ENCODE data around the gene TRIM52. TPM values are rescaled to one million over a fixed set of nuclear protein-coding genes. Genes with fewer than 3 reads are reported as not detected.

The TRIM52 gene
- total RNA-seq, 1 experiment from 2014 or later = 9.3 TPM

GRCh38 chr5:181224390-181225229 is 36.3 kb downstream of the TRIM52 start:
- peak overlapping the region; percentile 96 for H3K27ac ChIP-seq (ENCODE audit: low read length)
- peak overlapping the region; percentile 77 to 83 for H3K4me3 ChIP-seq (ENCODE audit: low read depth in 2 of 2, low read length in 2 of 2)
- no peaks in the 10 kb centered on the region for H3K27me3 ChIP-seq (ENCODE audit: control insufficient read depth, insufficient read depth, low read length)
- H3K4me1 ChIP-seq (ENCODE audit: control insufficient read depth, insufficient read depth, low read length) = peaks cover 21% of the 10 kb centered on the region
- no peaks in the 10 kb centered on the region for H3K9me3 ChIP-seq (ENCODE audit: control insufficient read depth, insufficient read depth, low read depth, low read length)
- ChIA-PET CTCF (no interaction called here), POLR2A (no interaction called here)
- BruUV-seq (replicated peaks) = no TSS peak
- intact Hi-C loops (cut with micrococcal nuclease; ENCODE audit: unreplicated experiment) (no loop called here), in situ Hi-C loops (cut with HindIII; ENCODE audit: low pct_unique_long_range_greater_than_20kb, low sequenced_read_pairs) (no loop called here)
- DNase-seq (ENCODE audit: low read depth, low spot score) = no peak
- no peak for TF ChIP-seq SIN3A (IDR thresholded peaks at IDR 0.05; ENCODE audit: borderline replicate concordance, insufficient read depth, low read depth, low read length)
- no peak for TF ChIP-seq CTCF (IDR thresholded peaks at IDR 0.05)
- TF ChIP-seq, protein P1, sequence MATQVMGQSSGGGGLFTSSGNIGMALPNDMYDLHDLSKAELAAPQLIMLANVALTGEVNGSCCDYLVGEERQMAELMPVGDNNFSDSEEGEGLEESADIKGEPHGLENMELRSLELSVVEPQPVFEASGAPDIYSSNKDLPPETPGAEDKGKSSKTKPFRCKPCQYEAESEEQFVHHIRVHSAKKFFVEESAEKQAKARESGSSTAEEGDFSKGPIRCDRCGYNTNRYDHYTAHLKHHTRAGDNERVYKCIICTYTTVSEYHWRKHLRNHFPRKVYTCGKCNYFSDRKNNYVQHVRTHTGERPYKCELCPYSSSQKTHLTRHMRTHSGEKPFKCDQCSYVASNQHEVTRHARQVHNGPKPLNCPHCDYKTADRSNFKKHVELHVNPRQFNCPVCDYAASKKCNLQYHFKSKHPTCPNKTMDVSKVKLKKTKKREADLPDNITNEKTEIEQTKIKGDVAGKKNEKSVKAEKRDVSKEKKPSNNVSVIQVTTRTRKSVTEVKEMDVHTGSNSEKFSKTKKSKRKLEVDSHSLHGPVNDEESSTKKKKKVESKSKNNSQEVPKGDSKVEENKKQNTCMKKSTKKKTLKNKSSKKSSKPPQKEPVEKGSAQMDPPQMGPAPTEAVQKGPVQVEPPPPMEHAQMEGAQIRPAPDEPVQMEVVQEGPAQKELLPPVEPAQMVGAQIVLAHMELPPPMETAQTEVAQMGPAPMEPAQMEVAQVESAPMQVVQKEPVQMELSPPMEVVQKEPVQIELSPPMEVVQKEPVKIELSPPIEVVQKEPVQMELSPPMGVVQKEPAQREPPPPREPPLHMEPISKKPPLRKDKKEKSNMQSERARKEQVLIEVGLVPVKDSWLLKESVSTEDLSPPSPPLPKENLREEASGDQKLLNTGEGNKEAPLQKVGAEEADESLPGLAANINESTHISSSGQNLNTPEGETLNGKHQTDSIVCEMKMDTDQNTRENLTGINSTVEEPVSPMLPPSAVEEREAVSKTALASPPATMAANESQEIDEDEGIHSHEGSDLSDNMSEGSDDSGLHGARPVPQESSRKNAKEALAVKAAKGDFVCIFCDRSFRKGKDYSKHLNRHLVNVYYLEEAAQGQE (IDR thresholded peaks at IDR 0.05; ENCODE audit: insufficient read depth in 1 of 2, low read depth in 2 of 2, low read length in 1 of 2) = no peak
- TF ChIP-seq POLR2AphosphoS5 (IDR thresholded peaks at IDR 0.05; ENCODE audit: low read depth, low read length) = no peak
- TF ChIP-seq TCF7L2 (IDR thresholded peaks at IDR 0.05; ENCODE audit: low read depth, low read length) = no peak
- ATAC-seq = no peak
- no peaks in the 10 kb centered on the region; the same call in 1 of the 2 replicates for H3K36me3 ChIP-seq (ENCODE audit: control insufficient read depth, insufficient read depth, low read length)

DNA sequence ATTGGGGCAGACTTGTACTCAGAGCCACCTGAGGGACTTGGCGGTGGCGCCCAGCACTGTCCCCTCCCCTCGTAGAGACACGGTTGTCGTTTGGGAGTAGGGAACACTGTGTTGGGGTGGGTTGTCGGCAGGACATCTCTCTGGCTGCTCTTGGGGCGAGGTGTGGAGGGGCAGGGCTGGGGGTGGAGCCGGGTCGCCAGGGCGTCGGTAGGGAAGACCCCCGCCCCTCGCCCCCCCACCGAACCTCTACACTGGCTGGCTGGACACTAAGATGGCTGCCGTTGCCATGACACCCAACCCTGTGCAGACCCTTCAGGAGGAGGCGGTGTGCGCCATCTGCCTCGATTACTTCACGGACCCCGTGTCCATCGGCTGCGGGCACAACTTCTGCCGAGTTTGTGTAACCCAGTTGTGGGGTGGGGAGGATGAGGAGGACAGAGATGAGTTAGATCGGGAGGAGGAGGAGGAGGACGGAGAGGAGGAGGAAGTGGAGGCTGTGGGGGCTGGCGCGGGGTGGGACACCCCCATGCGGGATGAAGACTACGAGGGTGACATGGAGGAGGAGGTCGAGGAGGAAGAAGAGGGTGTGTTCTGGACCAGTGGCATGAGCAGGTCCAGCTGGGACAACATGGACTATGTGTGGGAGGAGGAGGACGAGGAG is 37.1 kb downstream of the TRIM52 start:
- Histone ChIP-seq H3K27ac (ENCODE audit: low read length) (peak overlapping the region; percentile 96), H3K4me3 (ENCODE audit: low read depth in 2 of 2, low read length in 2 of 2) (peak overlapping the region; percentile 77 to 83), H3K4me1 (ENCODE audit: control insufficient read depth, insufficient read depth, low read length) (peaks cover 25% of the 10 kb centered on the region), H3K36me3 (ENCODE audit: control insufficient read depth, insufficient read depth, low read length) (no peaks in the 10 kb centered on the region; the same call in 1 of the 2 replicates), H3K9me3 (ENCODE audit: control insufficient read depth, insufficient read depth, low read depth, low read length) (no peaks in the 10 kb centered on the region), H3K27me3 (ENCODE audit: control insufficient read depth, insufficient read depth, low read length) (no peaks in the 10 kb centered on the region)
- intact Hi-C loops (cut with micrococcal nuclease; ENCODE audit: unreplicated experiment) (no loop called here), in situ Hi-C loops (cut with HindIII; ENCODE audit: low pct_unique_long_range_greater_than_20kb, low sequenced_read_pairs) (no loop called here)
- ATAC-seq (0 out of 2 replicates have a peak, but pooled peaks have one; percentile 1), DNase-seq (ENCODE audit: low read depth, low spot score) (no peak)
- CTCF ChIA-PET = no interaction called here
- TF ChIP-seq, protein P1 (IDR thresholded peaks at IDR 0.05; ENCODE audit: insufficient read depth in 1 of 2, low read depth in 2 of 2, low read length in 1 of 2) = no peak
- no peak for TF ChIP-seq CTCF (IDR thresholded peaks at IDR 0.05)
- BruUV-seq (replicated peaks) = TSS peak; percentile 95
- POLR2A ChIA-PET = interaction anchor here (0.5 to 1.0 kb wide), 5 partner anchors 11 to 38 kb away, joined by 4 to 14 read pairs (median 4); partner anchors contain the start of gene RACK1
